Endodermal cell (in vitro differentiated cells): ENCODE data around the gene RBMS1. TPM values are rescaled to one million over a fixed set of nuclear protein-coding genes. Genes with fewer than 3 reads are reported as not detected.

ENCODE experiments used
- DNase-seq: peaks from one replicate; pipeline ENCODE4 v3.0.0-alpha.2; 2017
- H3K27ac ChIP-seq: 2 replicates; pipeline ENCODE4 v1.5.1; 2013; ENCODE audit warnings: mild to moderate bottlenecking, low read depth, low read length, moderate library complexity
- H3K27me3 ChIP-seq: 2 replicates; pipeline ENCODE4 v1.6.1; 2013; ENCODE audit warnings: mild to moderate bottlenecking, low read length, moderate library complexity; ENCODE audit not compliant: insufficient read depth, control insufficient read depth, poor library complexity, severe bottlenecking
- H3K36me3 ChIP-seq: 2 replicates; pipeline ENCODE4 v1.7.0; 2013; ENCODE audit warnings: mild to moderate bottlenecking, low read length, moderate library complexity; ENCODE audit not compliant: control insufficient read depth, insufficient read depth
- H3K4me1 ChIP-seq: one replicate; pipeline ENCODE4 v1.7.0; 2013; ENCODE audit warnings: low read length; ENCODE audit not compliant: control insufficient read depth, insufficient read depth
- H3K4me3 ChIP-seq: 2 replicates; pipeline ENCODE4 v1.5.1; 2013; ENCODE audit warnings: mild to moderate bottlenecking, low read length, moderate library complexity
- H3K9ac ChIP-seq: 2 replicates; pipeline ENCODE4 v1.6.1; 2013; ENCODE audit warnings: mild to moderate bottlenecking, low read length, moderate library complexity; ENCODE audit not compliant: poor library complexity, severe bottlenecking; ENCODE audit errors: extremely low read depth
- H3K9me3 ChIP-seq: 2 replicates; pipeline ENCODE4 v1.6.1; 2013; ENCODE audit warnings: mild to moderate bottlenecking, low read length, moderate library complexity; ENCODE audit not compliant: control insufficient read depth
- H3K27ac Mint-ChIP-seq: 2 replicates; pipeline ENCODE4 v1.8.0; 2020; ENCODE audit warnings: mixed read lengths
- H3K27me3 Mint-ChIP-seq: 2 replicates; pipeline ENCODE4 v1.8.0; 2021; ENCODE audit warnings: mild to moderate bottlenecking, mixed read lengths; ENCODE audit not compliant: insufficient read depth
- H3K36me3 Mint-ChIP-seq: 2 replicates; pipeline ENCODE4 v1.8.0; 2020; ENCODE audit warnings: low read depth, mixed read lengths
- H3K4me1 Mint-ChIP-seq: 2 replicates; pipeline ENCODE4 v1.8.0; 2020; ENCODE audit warnings: mixed read lengths
- H3K4me3 Mint-ChIP-seq: 2 replicates; pipeline ENCODE4 v1.8.0; 2020; ENCODE audit warnings: mild to moderate bottlenecking, moderate library complexity, mixed read lengths
- H3K9me3 Mint-ChIP-seq: 2 replicates; pipeline ENCODE4 v1.8.0; 2020; ENCODE audit warnings: mild to moderate bottlenecking, mixed read lengths
- WGBS, 2 experiments: methylation state at CpG; one replicate each; pipeline versions ENCODE4 v1.1.5 to v1.1.7; 2013; ENCODE audit warnings: missing lambda C conversion rate in 2 of 2, mixed read lengths in 1 of 2; ENCODE audit not compliant: insufficient coverage in 1 of 2, insufficient read length in 1 of 2; 5-methylcytosine and 5-hydroxymethylcytosine counted together
- total RNA-seq, 2 donors: library from RNA; stranded (reverse); fragmentation: NEBNext Ultra II Directional in 1 of 2; extraction: Animal tissue kit (Norgen Biotek cat#: 25700) in 1 of 2; gene quantifications; 2 replicates in 1 of 2; 3 replicates in 1 of 2; pipeline ENCODE4 v1.2.1, GENCODE V29; 2021
- TF ChIP-seq, protein P1 (sequence below): fragments of 200-600 bp; sonication (generic); conservative IDR thresholded peaks from 2 replicates; pipeline ENCODE4 v1.5.0; 2021; ENCODE audit warnings: antibody characterized with exemption, mild to moderate bottlenecking

The RBMS1 gene
- total RNA-seq, 2 donors from 2014 or later, result 90.7 to 124 TPM

DNA sequence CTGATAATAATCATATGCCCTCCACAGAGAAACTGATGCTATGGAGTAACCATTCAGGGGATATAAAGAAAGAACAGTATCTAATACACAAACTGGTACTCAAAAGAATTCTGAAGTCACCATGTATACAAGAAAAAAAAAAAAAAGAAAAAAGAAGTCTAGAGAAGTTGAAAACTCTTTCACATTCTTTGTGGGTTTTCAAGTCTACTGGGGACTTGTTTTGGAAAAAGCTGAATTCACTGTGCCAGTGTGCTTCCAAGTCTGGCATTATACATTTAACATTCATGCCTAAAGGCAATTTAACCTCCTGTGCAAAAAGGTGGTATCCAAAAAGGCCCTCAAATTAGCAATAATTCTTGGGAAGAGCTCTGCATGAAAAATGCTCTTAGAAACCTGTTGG lies 198.7 kb downstream of the RBMS1 start:
- Mint-ChIP-seq H3K9me3 (no peaks in the 10 kb centered on the region), H3K36me3 (peaks cover 65% of the 10 kb centered on the region), H3K4me3 (no peak overlapping the region), H3K4me1 (peaks cover 2% of the 10 kb centered on the region), H3K27ac (peak overlapping the region; percentile 23), H3K27me3 (no peaks in the 10 kb centered on the region)
- peaks cover 61% of the 10 kb centered on the region for H3K36me3 ChIP-seq
- TF ChIP-seq, protein P1, sequence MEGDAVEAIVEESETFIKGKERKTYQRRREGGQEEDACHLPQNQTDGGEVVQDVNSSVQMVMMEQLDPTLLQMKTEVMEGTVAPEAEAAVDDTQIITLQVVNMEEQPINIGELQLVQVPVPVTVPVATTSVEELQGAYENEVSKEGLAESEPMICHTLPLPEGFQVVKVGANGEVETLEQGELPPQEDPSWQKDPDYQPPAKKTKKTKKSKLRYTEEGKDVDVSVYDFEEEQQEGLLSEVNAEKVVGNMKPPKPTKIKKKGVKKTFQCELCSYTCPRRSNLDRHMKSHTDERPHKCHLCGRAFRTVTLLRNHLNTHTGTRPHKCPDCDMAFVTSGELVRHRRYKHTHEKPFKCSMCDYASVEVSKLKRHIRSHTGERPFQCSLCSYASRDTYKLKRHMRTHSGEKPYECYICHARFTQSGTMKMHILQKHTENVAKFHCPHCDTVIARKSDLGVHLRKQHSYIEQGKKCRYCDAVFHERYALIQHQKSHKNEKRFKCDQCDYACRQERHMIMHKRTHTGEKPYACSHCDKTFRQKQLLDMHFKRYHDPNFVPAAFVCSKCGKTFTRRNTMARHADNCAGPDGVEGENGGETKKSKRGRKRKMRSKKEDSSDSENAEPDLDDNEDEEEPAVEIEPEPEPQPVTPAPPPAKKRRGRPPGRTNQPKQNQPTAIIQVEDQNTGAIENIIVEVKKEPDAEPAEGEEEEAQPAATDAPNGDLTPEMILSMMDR, result no peak
- H3K4me1 ChIP-seq, result no peaks in the 10 kb centered on the region
- no peaks in the 10 kb centered on the region for H3K27me3 ChIP-seq
- no peak overlapping the region for H3K27ac ChIP-seq
- no peak for DNase-seq
- H3K9ac ChIP-seq, result no peak overlapping the region
- no peak overlapping the region for H3K4me3 ChIP-seq
- H3K9me3 ChIP-seq, result no peaks in the 10 kb centered on the region

- no peaks in the 10 kb centered on the region for H3K27me3 Mint-ChIP-seq
- TF ChIP-seq, protein P1, result no peak
- Histone ChIP-seq H3K9me3 (no peaks in the 10 kb centered on the region), H3K27me3 (no peaks in the 10 kb centered on the region), H3K27ac (no peak overlapping the region), H3K4me3 (no peak overlapping the region), H3K4me1 (no peaks in the 10 kb centered on the region), H3K9ac (no peak overlapping the region), H3K36me3 (peaks cover 61% of the 10 kb centered on the region)
- H3K9me3 Mint-ChIP-seq, result no peaks in the 10 kb centered on the region
- peaks cover 62% of the 10 kb centered on the region for H3K36me3 Mint-ChIP-seq
- H3K4me1 Mint-ChIP-seq, result no peaks in the 10 kb centered on the region
- no peak for DNase-seq
- no peak overlapping the region for H3K4me3 Mint-ChIP-seq
- H3K27ac Mint-ChIP-seq, result no peak overlapping the region
- 93 to 96% methylated on average over 5 of the region's 5 CpGs for WGBS, 2 experiments
Observed at GRCh38 chr2:160294339-160294803, 199.2 kb downstream of the RBMS1 start.

- H3K4me1 Mint-ChIP-seq, result no peaks in the 10 kb centered on the region
- Histone ChIP-seq H3K27ac (no peak overlapping the region), H3K27me3 (no peaks in the 10 kb centered on the region), H3K9me3 (no peaks in the 10 kb centered on the region), H3K4me3 (no peak overlapping the region), H3K36me3 (peaks cover 61% of the 10 kb centered on the region), H3K9ac (no peak overlapping the region), H3K4me1 (no peaks in the 10 kb centered on the region)
- 95 to 100% methylated on average over 3 to 6 of the region's 6 CpGs for WGBS, 2 experiments
- no peak overlapping the region for H3K4me3 Mint-ChIP-seq
- H3K27me3 Mint-ChIP-seq, result no peaks in the 10 kb centered on the region
- peak overlapping the region; percentile 60 for H3K27ac Mint-ChIP-seq
- H3K36me3 Mint-ChIP-seq, result peaks cover 61% of the 10 kb centered on the region
- TF ChIP-seq, protein P1, result no peak
- H3K9me3 Mint-ChIP-seq, result no peaks in the 10 kb centered on the region
- DNase-seq, result peak; percentile 49
Observed at GRCh38 chr2:160293391-160294091, 200.1 kb downstream of the RBMS1 start.
